HUES6 (cell line): ENCODE measurements around the gene WT1.

Experiments used
- H3K27ac ChIP-seq: 2 replicates; pipeline ENCODE4 v1.7.0; 2013; ENCODE audit warnings: low read depth, mild to moderate bottlenecking, low read length, inconsistent platforms
- H3K27me3 ChIP-seq: 2 replicates; pipeline ENCODE4 v1.6.1; 2013; ENCODE audit warnings: low read length; ENCODE audit not compliant: control insufficient read depth, insufficient read depth
- H3K36me3 ChIP-seq: 2 replicates; pipeline ENCODE4 v1.6.1; 2013; ENCODE audit warnings: low read length; ENCODE audit not compliant: control insufficient read depth, insufficient read depth
- H3K4me1 ChIP-seq: 2 replicates; pipeline ENCODE4 v1.6.1; 2013; ENCODE audit warnings: low read length; ENCODE audit not compliant: control insufficient read depth, insufficient read depth
- H3K4me3 ChIP-seq: 2 replicates; pipeline ENCODE4 v1.5.1; 2013; ENCODE audit warnings: low read depth, low read length
- H3K9ac ChIP-seq: one replicate; pipeline ENCODE4 v1.6.1; 2013; ENCODE audit warnings: mild to moderate bottlenecking, low read length
- H3K9me3 ChIP-seq: 2 replicates; pipeline ENCODE4 v1.6.1; 2013; ENCODE audit warnings: low read depth, low read length; ENCODE audit not compliant: control insufficient read depth, insufficient read depth

Gene WT1

DNA sequence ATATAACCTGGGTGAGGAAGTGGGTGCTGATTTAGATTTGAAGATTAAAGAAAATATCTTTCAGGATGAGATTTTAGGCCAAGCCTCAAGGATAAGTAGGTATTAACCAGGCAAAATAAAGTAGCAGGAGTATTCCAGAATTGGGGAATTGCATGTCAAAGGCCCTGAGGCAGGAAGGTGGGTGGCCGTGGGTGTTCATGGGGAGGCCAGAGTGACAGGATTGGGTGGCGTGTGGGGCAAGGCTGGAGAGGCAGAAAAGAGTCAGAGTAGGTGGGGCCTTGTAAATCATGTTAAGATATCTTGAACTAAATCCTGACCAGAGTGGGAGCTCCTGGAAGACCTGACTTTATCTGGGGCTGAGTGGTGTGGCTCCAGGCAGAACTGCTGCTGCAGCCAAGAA is 19.7 kb upstream of the WT1 start:
- Histone ChIP-seq H3K4me3 (no peak overlapping the region), H3K36me3 (no peaks in the 10 kb centered on the region), H3K27me3 (no peaks in the 10 kb centered on the region), H3K9me3 (no peaks in the 10 kb centered on the region), H3K27ac (no peak overlapping the region), H3K9ac (no peak overlapping the region), H3K4me1 (no peaks in the 10 kb centered on the region)

DNA sequence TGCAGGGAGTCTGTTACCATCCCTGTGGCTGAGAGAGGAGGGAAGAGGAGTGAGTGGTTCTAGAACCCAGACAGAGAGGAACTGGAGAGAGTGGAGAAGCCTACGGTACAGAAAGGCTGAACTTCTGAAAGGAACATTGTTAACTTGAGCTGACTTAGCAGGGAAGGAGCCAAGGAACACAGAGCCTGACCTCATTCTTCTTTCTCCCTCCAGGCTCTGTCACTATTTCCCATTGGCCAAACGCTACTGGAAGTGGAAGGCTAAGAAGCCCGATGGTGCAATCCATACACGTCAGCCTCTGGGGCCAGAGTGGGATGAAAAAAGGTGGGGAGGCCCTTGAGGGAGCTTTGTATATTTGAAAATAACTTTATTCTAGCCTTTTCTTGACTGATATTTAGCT is 16.5 kb upstream of the WT1 start:
- Histone ChIP-seq H3K36me3 (no peaks in the 10 kb centered on the region), H3K4me3 (no peak overlapping the region), H3K9ac (no peak overlapping the region), H3K9me3 (no peaks in the 10 kb centered on the region), H3K4me1 (no peaks in the 10 kb centered on the region), H3K27ac (no peak overlapping the region), H3K27me3 (no peaks in the 10 kb centered on the region)

DNA sequence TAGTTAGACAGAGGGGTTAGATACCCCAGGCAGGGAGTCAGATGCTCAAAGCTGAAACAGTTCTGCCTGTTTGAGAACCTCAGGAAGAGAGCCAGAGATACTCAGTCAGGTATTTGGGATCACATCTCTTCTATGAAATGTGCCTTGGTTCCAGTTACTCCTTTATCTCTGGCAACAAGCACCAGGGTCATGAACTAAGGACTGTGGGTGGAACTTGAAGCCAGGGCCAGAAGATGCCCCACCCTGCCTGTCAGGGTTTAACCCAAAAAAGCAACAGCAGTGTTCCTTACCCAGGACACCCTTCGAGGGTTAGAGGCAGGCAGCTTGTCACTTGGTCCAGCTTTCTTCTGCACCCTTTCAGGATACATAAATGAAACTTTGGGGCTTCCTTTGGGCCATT is 15.0 kb upstream of the WT1 start:
- Histone ChIP-seq H3K4me1 (no peaks in the 10 kb centered on the region), H3K4me3 (no peak overlapping the region), H3K9me3 (no peaks in the 10 kb centered on the region), H3K9ac (no peak overlapping the region), H3K36me3 (no peaks in the 10 kb centered on the region), H3K27me3 (peaks cover 11% of the 10 kb centered on the region), H3K27ac (no peak overlapping the region)

DNA sequence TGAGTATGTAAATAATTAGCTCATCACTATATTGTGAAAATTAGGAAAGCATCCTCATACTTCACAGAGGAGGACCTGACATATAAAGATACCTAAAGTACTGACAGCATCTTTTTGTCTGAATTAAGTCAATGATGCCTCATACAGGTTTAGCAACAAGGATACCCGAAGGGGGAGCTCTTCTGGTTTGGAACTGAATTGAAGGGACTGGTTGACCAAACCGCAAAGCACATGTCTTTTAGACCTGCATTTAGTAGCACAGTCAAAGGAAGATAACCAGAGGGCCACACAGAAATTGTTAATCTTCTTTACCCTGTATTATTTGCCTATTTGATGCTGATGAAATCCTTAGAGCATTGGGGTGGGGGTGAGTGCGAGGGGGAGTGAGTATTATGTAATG is 12.9 kb upstream of the WT1 start:
- Histone ChIP-seq H3K4me3 (no peak overlapping the region), H3K27me3 (peaks cover 28% of the 10 kb centered on the region), H3K36me3 (no peaks in the 10 kb centered on the region), H3K4me1 (no peaks in the 10 kb centered on the region), H3K9me3 (no peaks in the 10 kb centered on the region), H3K9ac (no peak overlapping the region), H3K27ac (no peak overlapping the region)

DNA sequence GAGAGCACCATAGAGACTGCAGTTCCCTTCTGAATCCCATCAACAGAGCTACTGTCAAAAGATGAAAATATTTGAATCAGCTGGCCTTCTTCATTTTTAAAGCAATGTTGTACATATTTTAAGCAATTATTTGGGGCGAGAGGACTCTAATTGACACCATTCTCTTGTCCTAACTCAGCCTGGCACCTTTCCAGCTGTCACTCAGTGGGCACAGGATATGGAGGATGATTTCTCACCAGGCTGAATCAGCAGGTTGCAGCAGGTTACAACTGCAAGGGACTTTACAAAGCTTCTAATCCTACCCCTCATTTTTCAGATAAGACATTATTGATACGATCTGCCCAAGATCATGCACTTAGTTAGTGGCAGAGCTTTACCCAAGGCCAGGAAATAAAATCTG is 11.9 kb upstream of the WT1 start:
- Histone ChIP-seq H3K9ac (no peak overlapping the region), H3K4me1 (no peaks in the 10 kb centered on the region), H3K4me3 (no peak overlapping the region), H3K9me3 (no peaks in the 10 kb centered on the region), H3K36me3 (no peaks in the 10 kb centered on the region), H3K27ac (no peak overlapping the region), H3K27me3 (peaks cover 38% of the 10 kb centered on the region)

DNA sequence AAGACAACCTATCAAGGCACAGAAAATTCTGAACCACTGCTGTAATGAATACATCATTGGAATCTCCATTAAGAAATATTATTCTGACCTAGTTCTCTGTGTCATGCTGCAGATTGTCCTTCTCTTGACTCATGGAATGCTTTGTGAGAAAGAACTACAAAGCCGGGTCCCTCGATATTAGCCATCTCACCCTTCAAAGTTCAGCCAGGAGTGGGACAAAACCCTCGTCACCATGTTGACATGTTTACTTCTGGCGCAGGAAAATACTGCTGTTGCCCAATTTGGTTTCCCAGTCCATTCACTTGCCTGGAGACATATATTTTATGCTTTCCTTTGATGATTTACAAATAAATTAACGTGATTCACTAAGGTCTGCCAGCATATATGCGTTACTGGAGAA is 10.9 kb upstream of the WT1 start:
- no peaks in the 10 kb centered on the region for H3K9me3 ChIP-seq
- H3K27me3 ChIP-seq: peaks cover 48% of the 10 kb centered on the region
- H3K27ac ChIP-seq: no peak overlapping the region
- H3K4me3 ChIP-seq: no peak overlapping the region
- H3K9ac ChIP-seq: no peak overlapping the region
- H3K36me3 ChIP-seq: no peaks in the 10 kb centered on the region
- H3K4me1 ChIP-seq: no peaks in the 10 kb centered on the region

DNA sequence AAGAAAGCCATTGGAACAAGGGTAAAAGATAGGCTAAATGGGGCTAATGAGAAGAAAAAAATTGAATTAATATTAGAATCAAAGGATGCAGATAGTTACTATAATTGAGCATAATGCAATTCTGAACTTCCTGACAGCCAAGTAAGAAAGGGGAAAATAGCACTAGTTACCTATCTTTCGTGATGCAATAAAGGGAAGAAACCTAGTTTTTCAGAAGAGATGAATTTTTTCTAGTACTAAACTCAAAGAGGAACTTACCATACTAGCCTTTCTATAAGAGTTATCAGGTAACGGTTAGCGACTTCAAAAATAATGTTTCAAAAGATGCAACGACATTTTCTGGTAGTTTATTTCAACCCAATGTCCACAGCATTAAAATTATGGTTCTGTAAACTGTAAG is 8.8 kb upstream of the WT1 start:
- Histone ChIP-seq H3K9me3 (no peaks in the 10 kb centered on the region), H3K4me1 (peaks cover under 1% of the 10 kb centered on the region; the same call in 1 of the 2 replicates), H3K27ac (no peak overlapping the region), H3K27me3 (peaks cover 69% of the 10 kb centered on the region), H3K9ac (no peak overlapping the region), H3K4me3 (no peak overlapping the region), H3K36me3 (no peaks in the 10 kb centered on the region)

DNA sequence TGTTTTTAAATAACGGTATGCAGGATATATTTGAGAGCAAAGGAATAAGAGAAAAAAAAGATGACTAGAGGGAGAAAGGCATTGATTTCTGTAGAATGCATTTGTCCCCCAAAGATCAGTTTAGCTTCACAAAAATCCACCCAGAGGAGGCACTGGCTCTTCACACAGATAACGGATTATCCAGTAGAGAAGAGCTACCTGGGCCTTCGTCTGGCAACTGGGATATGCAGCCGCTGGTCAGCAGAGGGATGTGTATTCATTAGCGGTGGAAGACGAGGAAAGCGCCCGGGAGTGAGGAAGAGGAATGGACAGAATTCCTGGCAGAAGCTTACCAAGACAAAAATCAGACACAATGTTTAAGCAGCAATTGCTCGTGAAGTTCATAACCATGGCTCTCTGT is 5.6 kb upstream of the WT1 start:
- Histone ChIP-seq H3K4me1 (peaks cover 24% of the 10 kb centered on the region), H3K9ac (no peak overlapping the region), H3K27me3 (peaks cover 95% of the 10 kb centered on the region), H3K27ac (no peak overlapping the region), H3K9me3 (no peaks in the 10 kb centered on the region), H3K4me3 (no peak overlapping the region), H3K36me3 (no peaks in the 10 kb centered on the region)

DNA sequence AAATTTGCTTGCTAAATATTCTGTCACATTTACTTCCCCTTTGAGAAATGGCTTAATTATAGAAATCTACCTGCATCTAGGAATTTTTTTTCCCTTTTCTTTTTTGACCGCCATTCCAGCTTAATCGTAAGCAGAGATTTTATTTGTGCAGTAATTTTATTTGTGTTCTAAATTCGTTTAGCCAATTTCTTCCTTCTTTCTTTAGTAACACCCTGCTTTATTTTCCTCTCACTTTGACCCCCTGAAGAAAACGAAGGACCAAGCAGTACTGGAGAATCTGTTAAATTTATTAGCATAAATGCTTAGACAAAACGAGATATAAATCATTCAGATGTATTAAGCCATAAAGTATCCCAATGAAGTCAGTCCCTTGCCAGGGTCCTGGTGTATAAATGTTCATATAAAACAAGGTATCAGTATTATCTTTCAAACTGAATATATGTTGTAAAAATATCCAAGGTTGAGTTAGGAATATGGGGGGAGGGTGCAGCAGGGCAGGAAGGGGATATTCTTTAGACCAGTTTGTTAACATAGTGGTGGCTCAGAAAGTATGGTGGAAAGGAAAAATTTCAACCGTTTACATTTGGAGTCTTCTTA is 5.1 kb upstream of the WT1 start:
- Histone ChIP-seq H3K9ac (no peak overlapping the region), H3K9me3 (no peaks in the 10 kb centered on the region), H3K4me3 (no peak overlapping the region), H3K36me3 (no peaks in the 10 kb centered on the region), H3K4me1 (peaks cover 29% of the 10 kb centered on the region), H3K27me3 (peaks cover 95% of the 10 kb centered on the region), H3K27ac (no peak overlapping the region)

DNA sequence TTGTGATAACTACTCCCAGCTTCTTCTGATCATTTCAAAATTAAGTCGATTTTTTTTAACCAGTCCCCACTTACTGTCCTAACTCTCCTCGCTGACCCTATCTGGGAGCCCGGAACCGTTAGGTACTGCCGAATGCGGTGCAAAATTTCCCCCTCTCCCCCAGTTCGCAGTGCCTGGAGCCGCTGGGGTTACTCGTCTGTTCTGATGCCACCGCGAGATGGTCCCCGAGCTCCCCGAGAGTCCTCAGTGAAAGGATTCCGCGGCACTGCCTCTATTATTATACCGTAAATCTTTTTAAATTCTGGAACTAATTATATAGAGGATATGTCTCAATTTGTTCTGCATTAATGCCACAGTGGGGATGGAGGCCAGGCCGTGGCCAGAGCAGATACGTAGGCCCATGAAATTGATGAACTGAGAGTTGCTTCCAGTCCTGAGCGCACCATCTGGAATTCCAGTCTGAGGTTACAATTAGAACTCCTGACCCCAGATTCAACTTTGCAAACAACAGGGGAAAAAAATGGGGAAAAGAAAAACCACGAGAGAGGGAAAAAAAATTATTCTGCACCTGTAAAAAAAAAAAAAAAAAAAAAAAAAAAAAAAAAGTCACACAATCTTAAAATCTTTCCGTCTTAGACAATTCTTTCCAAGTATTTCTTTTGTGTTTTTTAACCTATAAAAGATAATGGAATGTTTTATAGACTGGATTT is 4.3 kb upstream of the WT1 start:
- Histone ChIP-seq H3K4me1 (peaks cover 29% of the 10 kb centered on the region), H3K9ac (no peak overlapping the region), H3K27me3 (peaks cover 98% of the 10 kb centered on the region), H3K9me3 (no peaks in the 10 kb centered on the region), H3K27ac (no peak overlapping the region), H3K36me3 (no peaks in the 10 kb centered on the region), H3K4me3 (no peak overlapping the region)

DNA sequence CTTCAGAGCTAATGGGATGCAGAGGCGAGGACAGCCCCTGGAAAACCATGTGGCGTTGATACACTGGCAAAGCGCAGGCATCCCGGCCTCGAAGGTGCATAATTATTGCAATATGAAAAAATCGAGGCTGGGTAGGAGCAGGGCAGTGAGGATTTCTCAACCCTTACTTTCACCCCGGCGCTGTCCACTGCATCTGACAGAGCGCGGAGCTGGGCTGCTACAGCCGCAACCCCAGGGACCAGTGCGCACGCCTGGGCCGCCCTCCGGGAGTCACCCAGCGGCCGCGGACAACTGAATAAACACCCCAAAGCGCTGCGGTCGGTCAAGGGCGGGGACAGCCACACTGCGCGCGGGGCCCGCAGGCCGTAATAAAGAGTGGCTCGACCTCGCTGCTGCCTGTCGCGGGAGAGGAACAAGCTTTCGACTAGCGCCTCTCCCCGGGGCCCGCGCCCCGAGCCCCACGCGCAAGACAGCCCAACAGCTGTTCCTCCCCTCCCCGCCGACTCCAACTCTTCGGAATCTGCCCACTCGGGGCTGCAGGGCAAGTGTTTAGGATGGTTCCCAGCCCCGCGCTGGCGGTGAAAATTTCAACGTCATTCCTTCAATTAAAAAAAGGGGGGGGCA is 3.6 kb upstream of the WT1 start:
- no peak overlapping the region for H3K27ac ChIP-seq
- H3K9ac ChIP-seq: no peak overlapping the region
- peak overlapping the region; percentile 60 for H3K4me3 ChIP-seq
- peaks cover 34% of the 10 kb centered on the region for H3K4me1 ChIP-seq
- no peaks in the 10 kb centered on the region for H3K36me3 ChIP-seq
- H3K9me3 ChIP-seq: no peaks in the 10 kb centered on the region
- H3K27me3 ChIP-seq: peaks cover 100% of the 10 kb centered on the region
